Measurements from ENCODE around the gene DUSP14.
"Not testable (repeated sequence)": the region's sequence is repeated elsewhere in the genome, so short reads cannot be mapped to it uniquely, and the experiment has no call there.

Gene DUSP14

DNA sequence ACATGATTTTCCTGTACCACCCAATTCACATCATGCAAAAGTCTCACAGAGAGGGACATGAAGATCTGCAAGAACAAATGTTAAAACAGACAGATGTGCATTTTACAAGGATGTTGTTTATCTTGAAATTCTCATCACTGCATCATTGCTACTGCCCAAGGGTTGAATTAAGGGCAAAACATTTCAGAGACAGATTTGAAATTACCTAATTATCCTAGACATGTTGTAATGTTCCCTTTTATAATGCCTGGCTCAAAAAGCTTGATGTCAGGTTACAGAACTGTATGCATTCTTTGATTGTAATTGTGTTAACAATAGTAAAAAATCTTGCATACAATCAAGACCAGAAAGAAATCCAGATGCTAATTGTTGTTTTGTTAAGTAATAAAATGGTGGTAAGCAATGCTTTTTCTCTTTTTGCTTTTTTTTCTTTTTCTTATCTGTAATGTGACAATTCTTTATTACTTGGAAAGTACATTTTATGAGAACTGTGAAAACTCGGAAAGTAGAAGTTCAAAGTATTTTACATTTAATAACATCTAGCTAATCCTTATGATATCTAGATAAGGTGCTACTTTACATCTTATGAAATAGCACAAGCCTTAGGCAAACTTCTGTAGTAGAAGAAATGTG lies 3.6 kb upstream of the DUSP14 start:
- DNase-seq: no peak

DNA sequence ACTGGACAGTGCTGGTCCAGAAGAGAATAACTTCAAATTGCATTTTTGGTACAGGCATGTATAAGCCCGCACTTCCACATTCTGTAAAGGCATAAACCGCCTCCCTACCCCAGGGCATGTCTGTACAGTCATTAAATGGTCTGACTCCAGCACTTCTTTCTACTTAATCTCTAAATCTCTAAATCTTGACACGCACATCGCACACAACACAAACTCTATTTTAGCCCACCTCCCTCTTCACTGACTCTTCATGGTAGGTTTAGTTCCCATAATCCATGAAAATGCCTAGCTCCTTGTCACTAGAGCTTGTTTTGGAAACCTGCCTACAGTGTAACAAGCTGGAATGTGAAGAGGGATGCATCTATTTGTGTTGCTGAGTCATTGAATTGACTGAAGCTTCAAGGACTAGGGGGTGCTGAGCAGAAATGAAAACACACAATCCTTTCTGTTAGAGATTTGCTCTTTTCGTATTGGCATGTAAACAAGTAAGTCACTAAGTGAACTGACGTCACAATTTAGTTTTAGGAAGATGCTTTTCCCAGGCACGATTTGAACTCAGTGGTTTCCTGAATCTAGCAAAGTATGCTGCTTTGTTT lies 1.6 kb upstream of the DUSP14 start:
- peak; percentile 73 for DNase-seq

DNA sequence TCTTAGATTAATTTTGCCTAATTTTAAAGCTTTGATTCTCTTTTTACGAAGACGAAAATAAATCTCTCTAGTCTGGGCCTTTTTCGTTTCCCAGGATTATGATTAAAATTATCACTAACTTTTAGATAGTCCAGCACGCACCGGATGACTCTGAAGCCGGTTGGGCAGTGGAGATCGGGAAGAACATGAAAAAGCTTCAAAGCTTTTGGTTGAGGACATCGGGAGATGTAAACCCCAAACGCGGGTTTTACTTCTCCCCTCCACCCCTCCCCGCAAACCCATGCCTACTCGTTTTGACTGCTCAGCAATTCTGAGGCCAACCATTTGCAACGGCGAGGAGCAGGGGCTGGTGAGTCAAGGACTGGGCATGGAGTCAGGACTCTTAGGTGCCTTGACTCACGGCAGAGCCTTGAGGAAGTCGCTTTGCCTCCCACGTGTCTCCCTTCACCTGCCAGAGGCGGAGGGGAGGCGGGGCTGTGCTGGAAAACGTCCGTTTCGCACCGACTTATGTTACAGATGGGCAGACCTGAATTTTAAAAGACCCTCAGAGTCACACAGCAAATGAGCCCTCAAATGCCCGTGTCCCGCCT lies 989 bp upstream of the DUSP14 start:
- peak; percentile 62 for DNase-seq

DNA sequence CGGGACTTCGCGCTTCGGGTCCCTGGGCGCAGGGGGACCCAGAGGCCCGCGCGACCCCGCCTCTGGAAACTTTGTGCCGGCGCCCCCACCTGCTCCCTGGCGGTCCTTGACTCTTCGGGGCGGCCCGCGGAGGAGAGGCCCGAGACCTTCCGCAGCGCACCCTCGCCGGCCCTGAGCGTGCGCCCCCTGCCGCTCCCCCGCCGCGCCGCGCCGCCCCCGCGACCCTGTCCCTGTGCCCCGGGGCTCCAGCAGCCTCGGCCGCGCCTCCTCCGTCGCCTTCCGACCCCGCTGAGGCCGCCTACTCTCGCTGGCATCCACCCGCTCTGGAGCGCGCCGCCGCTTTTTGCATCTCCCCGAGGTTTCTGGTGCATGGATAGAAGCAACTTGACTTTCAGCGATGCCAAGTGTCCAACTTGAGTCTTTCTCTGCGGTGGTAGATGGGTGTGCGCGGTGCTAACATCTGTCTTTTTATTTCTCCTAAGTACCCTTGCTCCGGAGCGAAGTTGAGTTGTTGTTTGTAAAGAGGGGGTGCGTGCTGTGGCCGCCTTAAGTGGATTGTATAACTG lies 414 bp downstream of the DUSP14 start:
- DNase-seq: peak; percentile 83

DNA sequence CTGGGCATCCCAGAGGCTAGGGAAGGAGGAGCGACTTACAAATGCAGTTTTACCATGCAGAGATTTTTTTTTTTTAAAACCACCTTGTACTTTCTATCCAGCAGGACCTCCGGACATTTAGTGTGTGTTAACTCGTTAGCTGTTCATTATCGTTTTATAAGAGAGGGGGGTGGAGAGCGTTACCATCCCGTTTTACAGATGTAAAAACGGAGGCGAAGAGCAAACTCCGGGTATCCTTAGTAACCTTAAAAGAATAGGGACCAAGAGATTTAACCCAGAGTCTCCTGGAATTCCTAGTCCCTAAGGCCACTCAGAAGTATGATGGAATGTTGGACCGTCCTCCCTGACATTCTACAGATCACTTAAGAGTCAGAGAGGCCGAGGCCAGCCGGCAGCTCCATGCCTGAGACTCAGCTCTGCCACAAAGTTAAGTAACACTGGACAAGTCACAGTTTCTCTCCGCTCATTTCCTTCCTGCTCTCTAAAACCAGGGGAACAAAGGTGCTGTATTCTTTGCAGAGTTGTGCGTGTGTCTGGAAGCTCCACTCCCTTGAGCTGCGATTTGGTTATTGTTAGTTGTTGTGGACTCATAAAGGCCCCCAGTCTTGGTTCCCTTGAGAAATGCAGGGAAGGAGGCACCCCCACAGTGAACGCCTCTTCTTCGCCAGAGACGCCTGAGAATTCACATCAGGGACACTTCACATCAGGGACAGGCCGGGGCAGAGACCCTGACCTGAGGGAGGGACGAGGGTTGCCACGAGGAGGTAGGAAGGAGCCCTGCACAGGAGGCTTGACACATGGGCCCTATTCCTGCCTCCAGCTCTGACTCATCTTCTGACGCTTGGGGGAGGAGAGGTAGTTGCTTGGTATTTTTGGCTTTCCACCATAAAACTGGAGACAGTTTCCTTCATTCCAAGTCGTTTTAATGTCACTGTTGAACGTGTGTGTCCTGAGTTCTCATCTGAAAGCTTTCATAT lies 1.2 kb downstream of the DUSP14 start:
- DNase-seq: peak; percentile 65

DNA sequence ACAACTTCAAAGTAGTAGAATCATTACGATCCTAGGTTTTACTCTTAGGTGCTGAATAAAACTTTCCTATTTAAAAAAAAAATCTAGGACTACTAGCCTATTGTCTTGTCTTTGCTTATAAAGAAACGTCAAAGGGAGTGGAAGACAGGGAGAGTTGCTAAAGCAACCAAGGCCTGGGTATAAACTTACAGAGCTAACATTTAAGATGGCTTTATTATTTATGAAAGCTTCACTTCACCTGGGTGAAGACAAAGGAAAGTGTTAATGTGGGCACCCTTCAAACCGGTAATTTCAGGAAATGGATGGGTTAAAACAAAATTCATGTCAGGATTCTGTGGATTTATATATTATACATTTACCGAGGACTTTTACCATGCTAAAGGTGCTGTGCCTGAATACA lies 2.5 kb downstream of the DUSP14 start:
- no peak for DNase-seq

DNA sequence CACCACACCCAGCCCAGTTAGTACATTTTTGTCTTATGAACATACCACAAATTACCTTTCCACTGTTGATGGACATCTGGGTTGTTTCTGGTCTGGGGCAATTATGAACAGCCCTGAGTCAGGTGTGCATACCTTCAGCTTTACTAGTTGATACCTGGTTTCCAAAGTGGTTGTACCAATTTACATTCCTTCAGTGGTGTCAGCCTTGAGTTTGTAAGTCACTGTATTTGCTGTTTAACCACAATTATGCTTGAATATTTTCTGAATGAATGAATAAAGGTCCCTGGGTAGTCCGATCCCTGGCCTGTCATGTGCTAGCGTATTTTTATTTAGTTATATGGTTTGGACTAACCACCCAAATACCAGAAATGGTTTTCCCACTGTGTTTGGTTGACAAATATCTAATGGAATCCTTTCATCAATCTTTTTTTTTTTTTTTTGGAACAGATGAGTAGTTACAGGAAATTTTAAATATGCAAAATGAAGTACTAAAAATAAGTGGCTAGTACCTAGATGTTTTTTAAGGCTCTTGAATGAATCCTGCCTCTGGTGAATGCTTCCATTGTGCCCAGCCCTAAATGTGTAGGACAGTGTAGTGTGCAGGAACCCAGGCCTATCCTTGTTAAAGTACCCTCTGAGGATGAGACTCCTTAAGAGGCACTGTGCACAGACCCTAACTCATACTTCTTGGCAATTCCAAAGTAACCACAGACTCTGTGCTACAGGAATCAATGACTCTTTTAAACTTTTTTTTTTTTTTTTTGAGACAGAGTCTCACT lies 3.7 kb downstream of the DUSP14 start:
- no peak for DNase-seq

DNA sequence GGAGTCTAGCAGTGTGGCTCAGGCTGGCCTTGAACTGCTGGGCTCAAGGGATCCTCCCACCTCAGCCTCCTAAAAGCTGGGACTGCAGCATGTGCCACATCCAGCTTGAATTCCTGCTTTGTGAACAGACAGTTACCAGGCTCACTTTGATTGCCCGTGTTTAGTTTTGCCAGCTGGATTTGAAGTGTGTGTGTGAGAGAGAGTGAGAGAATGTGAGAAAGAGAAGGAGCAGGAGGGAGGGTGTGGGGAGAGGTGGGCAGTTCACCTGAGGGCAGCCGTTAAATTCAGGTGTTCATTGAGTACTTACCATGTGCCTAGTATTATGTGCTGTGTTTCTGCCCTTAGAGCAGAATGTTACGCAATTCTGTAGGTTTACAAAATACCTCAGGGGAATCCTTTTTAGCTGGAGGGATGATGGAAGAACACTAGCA lies 4.7 kb downstream of the DUSP14 start:
- no peak for DNase-seq

DNA sequence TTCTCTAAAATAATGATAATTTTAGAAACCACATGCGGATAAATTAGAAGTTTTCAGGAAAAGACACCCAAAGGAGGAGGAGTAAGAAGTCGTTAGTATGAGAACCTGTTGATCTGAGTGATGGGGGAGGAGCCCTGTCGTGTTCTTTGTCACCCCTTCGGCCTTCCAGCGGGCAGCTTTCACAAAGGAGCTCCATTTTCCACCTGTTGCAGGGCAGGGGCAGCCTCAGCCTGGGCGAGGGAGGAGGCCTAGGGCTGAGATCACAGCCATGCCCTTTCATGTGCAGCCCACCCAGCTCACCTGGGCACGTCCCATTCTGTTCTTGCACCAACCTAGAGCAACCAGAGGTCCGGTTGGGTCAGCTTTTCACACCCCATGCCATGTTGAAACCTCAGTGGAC lies 5.3 kb downstream of the DUSP14 start:
- no peak for DNase-seq

DNA sequence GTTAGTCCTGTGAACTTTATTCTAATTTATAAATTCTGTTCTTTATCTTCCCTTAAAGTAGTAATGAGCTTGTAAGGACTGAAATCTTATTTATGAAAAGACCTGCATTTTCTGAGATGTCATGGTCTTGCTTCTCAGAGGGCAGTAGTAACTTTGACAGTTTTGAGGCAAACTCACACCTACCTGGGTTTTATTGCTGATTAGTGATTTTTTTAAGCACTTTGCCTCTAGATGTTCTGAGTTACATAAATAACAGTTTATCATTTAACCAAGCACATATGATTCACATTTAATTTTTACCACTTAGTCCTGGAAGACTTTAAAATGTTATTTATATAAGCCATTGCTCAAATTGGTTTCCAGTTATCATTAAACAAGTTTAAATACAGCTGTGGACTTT lies 10.7 kb downstream of the DUSP14 start:
- no peak for DNase-seq

DNA sequence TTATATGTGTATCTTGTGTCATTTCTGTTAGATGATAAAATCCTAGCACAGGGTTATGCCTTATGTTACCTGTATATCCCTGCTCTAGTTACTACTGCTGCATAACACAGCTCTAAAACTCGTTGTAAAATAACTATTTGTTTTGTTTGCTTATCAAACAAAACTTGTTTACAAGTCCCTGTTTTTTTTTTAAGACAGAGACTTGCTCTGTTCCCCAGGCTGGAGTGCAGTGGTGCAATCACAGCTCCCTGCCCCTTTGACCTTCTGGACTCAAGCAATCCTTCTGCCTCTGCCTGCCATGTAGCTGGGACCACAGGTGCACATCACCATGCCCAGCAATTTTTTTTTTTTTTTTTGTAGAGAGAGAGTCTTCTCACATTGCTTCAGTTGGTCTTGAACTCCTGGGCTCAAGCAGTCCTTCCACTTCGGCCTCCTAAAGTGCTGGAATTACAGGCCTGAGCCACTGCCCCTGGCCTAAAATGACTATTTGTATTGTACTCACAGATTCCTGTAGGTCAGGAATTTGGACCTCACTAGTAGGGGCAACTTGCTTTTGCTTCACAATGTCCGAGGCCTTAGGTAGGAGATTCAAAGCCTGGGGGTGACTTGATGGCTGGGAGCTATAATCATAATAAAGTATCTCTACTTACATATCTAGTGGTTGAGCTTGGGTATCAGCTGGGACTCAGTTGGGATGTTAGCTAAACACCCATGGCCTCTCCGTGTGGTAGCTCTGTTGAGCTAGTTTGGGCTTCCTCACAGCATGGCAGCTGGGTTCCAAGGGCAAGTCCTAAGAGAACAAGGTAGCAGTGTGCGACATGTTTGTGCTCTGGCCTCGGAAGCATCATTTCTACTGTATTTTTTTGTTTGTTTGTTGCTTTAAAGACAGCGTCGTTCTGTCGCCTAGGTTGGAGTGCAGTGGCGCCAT lies 12.6 kb downstream of the DUSP14 start:
- DNase-seq: no peak

DNA sequence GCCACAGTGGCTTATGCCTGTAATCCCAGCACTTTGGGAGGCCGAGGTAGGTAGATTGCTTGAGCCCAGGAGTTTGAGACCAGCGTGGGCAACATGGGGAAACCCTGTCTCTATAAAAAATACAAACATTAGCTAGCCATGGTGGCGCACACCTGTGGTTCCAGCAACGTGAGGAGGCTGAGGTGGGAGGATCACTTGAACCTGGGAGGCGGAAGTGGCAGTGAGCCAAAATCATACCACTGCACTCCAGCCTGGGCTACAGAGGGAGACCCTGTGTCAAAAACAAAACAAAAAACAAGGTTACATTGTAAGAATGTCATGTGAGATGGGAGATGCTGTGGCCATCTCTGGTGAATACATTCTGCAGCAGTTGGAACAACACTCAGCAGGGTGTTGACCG lies 13.5 kb downstream of the DUSP14 start:
- DNase-seq: no peak

DNA sequence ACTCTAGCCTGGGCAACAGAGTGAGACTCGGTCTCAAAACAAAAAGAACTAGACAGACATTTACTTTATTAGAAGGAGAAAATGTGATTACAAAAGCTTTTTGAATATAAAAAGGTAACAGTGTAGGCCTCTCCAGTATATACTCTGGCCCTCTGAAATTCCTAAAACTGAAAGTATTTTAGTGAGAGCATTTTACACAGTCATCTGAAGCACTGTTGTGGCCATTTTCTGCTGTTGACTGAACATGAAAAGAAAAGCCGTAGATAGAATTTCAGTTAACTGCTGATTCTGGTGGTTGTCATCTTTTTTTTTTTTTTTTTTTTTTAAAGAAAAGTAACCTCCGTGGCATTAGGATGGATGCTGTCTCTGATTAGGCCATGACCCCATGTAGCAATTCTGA lies 15.6 kb downstream of the DUSP14 start:
- DNase-seq: no peak

DNA sequence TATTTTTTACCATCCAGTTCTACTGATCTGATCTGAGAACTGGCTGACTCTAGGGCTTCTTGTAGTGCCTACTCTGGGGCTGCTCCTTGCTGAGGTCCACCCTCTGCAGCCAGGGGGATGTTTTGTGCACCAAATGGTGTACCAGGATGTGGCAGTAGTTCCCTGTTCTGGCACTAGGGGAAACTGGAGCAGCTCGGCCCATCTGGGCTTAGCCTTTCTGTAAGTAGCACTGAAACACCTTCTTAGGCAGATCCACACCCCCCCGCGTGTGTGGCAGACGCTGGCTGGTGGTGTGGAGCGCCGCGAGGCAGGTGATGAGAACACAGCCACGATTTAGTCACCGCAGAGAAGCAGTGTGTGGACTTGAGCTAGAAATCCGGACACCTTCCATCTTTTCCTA lies 17.0 kb downstream of the DUSP14 start:
- DNase-seq: peak; percentile 91

DNA sequence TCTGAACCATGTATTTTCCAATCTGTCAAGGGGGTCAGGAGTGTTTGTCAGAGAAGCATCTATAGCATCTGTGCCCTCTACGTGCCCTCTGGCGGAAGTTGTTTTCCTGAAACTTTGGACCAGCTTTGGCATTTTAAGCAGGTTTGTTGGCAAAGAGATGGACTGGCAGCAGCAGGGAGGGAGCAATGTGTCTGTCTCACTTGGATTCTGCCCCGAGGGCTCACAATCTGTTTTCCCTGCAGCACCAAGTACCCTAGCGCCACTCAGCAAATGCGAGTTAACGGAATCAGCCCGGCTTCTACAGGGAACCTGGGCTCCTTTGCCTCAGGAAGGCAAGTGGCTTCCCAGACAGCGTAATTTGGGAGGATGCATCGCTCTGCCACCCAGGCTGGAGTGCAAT lies 17.4 kb downstream of the DUSP14 start:
- peak; percentile 37 for DNase-seq

DNA sequence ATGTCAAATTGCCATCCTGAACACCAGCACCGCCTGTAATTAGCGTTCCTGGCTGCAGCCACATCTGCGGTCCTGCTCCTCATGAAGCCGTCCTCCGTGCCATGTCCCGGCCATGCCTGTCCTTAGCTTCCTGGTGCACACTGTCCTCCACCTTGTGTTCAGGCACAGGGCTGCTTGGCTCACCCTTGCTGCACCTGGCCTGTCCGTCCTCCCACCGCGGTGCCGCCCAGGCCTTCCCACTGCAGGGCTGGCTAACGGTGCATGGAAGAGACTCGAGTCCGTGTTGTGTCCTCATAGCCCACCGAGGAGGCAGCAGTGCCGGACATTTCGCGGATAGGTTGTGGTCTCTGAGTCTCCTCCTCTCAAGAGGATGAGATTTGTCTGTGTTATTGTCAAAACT lies 20.4 kb downstream of the DUSP14 start:
- no peak for DNase-seq

DNA sequence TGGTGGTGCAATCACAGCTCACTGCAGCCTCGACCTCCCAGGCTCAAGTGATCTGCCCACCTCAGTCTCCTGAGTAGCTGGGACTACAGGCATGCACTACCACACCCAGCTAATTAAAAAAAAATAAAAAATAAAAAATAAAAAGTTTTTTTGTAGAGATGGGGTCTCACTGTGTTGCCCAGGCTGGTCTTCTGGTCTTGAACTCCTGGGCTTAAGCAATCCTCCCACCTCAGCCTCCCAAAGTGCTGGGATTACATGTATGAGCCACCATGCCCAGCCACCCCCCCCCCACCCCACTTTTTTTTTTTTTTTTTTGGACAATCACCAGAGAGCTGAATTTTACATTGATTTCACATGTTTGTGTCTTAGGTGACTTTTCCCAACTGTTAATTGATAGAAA lies 22.0 kb downstream of the DUSP14 start:
- not testable (repeated sequence) for DNase-seq

DNA sequence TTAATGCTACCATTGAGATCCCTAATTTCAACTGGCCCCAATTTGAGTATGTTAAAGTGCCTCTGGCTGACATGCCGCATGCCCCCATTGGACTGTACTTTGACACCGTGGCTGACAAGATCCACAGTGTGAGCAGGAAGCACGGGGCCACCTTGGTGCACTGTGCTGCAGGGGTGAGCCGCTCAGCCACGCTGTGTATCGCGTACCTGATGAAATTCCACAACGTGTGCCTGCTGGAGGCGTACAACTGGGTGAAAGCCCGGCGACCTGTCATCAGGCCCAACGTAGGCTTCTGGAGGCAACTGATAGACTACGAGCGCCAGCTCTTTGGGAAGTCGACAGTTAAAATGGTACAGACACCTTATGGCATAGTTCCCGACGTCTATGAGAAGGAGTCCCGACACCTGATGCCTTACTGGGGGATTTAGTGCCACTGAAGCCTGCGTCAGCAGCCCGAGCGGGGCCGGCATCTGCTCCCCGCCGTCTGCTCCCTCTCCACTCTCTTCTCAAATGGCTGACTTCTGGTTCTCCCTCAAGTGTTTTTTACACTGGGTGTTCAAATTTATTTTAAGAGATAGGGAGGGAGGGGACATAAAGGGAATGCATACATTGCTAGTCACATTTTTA lies 22.9 kb downstream of the DUSP14 start:
- DNase-seq: peak; percentile 94

DNA sequence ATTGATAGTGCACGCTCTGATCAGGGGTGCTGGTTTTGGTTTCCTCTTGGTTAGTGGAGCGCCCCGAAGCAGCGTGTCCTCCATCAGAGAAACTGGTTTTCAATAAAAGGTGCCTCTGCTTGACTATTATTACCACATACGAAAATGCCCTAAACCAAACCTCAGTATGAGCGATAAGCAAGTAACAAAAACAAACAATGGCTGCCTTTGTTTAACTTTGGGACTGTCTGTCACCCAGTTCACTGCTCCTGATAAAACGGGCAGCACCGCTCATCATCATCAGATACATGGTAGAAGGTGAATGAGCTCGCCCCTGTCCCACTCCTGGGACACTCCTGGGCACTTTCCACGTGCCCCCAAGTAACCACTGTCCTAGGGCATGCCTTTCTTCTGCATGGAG lies 24.0 kb downstream of the DUSP14 start:
- no peak for DNase-seq

DNA sequence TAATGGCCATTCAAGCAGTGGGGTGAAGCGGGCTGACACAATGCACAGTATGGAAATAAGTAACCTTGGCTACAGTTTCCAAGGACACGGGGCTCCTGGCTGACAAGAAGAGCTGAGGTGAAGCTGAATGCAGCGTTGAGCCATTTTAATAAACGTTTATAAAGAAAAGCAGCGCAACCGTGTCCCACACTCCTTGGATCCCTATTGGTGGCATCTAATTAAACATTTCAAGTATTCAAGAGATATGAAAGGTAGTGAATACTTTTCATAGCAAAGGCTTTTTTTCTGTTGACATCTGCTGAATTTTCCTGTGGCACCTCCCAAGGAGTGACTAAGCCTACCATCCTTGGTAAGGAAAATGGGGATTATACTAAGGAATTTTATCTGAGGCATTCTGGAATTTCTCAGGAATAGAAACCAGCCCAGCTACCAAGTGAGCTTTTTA lies 26.5 kb downstream of the DUSP14 start:
- DNase-seq: no peak

DNA sequence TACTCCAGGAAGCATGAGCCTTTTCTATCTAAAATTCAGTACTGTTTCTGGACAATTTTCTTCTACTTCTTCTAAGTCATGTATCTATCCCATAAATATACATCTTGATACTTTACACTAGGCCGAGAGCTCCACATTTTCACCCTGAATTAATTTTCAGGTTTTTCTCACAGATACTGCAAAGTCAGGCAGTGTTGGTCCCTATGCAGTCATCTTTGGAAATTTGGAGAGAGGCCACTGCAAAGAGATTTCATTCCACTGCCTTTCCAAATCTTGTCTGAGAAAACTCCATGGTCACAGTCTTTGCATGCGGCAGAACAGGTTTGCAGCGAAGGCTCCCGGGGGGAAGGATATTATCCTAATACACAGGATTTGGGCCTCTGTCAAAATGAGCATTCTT lies 28.2 kb downstream of the DUSP14 start:
- no peak for DNase-seq

Data from NCI-H82 (cell line).